Measurements from ENCODE around the gene ADISSP. TPM values are rescaled to one million over a fixed set of nuclear protein-coding genes. Genes with fewer than 3 reads are reported as not detected.
A peak's percentile ranks its signal among the peaks of the same experiment; 100 is the strongest.

ADISSP gene
- total and polyA plus RNA-seq, 4 donors: 15.6 to 53.9 (median 44.0) TPM

DNA sequence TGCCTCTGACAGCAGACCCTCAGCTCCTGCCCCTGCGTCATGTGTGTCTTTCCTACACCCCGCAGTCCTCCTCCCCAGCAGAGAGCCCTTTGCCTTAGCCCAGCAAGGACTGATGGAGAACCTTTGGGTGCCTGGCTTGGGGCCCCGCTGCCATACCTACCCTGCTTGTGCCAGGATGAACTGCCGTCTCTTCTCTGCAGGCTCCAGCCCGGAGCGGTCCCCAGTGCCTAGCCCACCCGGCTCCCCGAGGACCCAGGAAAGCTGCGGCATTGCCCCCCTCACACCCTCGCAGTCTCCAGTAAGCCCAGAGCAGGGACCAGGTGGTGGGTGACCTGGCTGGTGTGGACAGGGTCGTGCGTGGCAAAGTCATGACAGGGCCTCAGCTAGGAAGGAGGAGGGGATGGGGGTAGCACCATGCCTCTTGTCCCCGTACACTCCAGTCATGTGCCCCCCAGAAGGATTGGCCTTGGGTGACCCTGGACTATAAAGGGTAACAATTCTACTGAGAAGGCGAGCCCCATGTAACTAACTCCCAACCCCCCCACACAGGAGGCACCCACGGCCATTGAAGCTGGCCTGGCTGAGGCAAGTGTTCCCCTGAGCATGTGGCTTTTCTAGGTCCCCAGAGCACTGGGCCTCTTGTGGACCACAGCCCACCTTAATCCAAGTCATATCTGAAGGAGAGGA is 26.8 kb downstream of the ADISSP start:
- Histone ChIP-seq H3K4me3 (ENCODE audit: low read depth, low read length) (no peak overlapping the region), H3K9me3 (ENCODE audit: control insufficient read depth, insufficient read depth, low read length) (no peaks in the 10 kb centered on the region), H3K4me1 (ENCODE audit: control insufficient read depth, insufficient read depth, low read length) (peaks cover 27% of the 10 kb centered on the region), H3K36me3 (ENCODE audit: control insufficient read depth, insufficient read depth, low read length) (no peaks in the 10 kb centered on the region), H3K27me3 (ENCODE audit: control insufficient read depth, insufficient read depth, low read length) (peaks cover 6% of the 10 kb centered on the region), H3K27ac (ENCODE audit: low read depth, low read length) (no peak overlapping the region)
- WGBS (ENCODE audit: insufficient coverage): 89% methylated on average over 8 of the region's 15 CpGs
- DNase-seq (ENCODE audit: low read depth in 4 of 6, low spot score in 6 of 6): no peak

GRCh38 chr20:3739926-3740451 is 27.6 kb downstream of the ADISSP start:
- no peak overlapping the region for H3K4me3 ChIP-seq (ENCODE audit: low read depth, low read length)
- WGBS (ENCODE audit: insufficient coverage): 69% methylated on average over 2 of the region's 7 CpGs
- no peaks in the 10 kb centered on the region for H3K9me3 ChIP-seq (ENCODE audit: control insufficient read depth, insufficient read depth, low read length)
- H3K36me3 ChIP-seq (ENCODE audit: control insufficient read depth, insufficient read depth, low read length): no peaks in the 10 kb centered on the region
- no peak for DNase-seq (ENCODE audit: low read depth in 4 of 6, low spot score in 6 of 6)
- H3K27me3 ChIP-seq (ENCODE audit: control insufficient read depth, insufficient read depth, low read length): no peaks in the 10 kb centered on the region
- H3K27ac ChIP-seq (ENCODE audit: low read depth, low read length): no peak overlapping the region
- peaks cover 22% of the 10 kb centered on the region for H3K4me1 ChIP-seq (ENCODE audit: control insufficient read depth, insufficient read depth, low read length)

- Histone ChIP-seq H3K27me3 (ENCODE audit: control insufficient read depth, insufficient read depth, low read length) (no peaks in the 10 kb centered on the region), H3K4me3 (ENCODE audit: low read depth, low read length) (no peak overlapping the region), H3K4me1 (ENCODE audit: control insufficient read depth, insufficient read depth, low read length) (peaks cover 22% of the 10 kb centered on the region), H3K27ac (ENCODE audit: low read depth, low read length) (no peak overlapping the region), H3K9me3 (ENCODE audit: control insufficient read depth, insufficient read depth, low read length) (no peaks in the 10 kb centered on the region), H3K36me3 (ENCODE audit: control insufficient read depth, insufficient read depth, low read length) (no peaks in the 10 kb centered on the region)
- WGBS (ENCODE audit: insufficient coverage): 75% methylated on average over 19 of the region's 19 CpGs
- DNase-seq (ENCODE audit: low read depth in 4 of 6, low spot score in 6 of 6): no peak
These were observed 28.3 kb downstream of the ADISSP start for GRCh38 chr20:3739054-3739925.

DNA sequence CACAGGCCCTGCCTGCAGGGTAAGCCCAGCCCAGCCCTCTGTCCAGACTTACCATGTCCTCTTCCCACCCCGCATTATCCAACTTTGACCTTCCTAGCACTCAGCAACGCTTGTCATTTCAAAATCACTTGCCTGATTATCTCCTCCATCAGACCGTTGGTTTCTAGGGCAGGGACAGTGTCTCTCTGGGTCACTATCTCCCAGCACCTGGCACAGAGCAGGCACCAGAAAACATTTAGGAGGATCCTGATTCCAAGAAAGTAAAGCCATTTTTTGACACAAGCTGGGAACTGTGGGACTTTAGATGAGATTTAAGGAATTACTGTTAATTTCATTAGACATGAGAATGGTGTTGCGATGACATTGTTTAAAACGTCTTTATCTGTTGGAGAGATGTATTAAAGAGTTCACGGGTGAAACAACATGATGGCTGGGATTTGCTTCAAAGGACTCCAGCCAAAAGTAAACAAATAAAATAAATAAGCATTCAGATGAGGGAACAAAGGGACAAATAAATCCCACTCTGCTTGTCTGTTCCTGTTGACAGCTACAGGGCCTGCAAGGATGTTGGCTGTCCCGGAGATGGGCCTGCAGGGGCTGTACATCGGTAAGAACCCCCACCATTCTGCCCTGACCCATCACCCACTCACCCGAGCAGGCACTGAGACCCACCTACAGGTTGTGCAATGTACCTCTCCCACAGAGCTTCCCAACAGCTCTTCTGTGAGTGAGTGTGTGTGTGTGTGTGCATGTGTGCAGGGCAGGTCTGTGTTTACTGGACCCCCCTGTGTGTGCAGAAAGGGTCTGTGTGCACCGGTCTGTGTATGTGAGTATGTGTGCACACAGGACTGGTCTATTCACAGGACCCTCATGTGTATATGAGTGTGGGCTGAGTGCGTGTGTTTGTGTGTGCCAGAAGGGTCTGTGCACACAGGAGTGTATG is 29.2 kb downstream of the ADISSP start:
- peaks cover 31% of the 10 kb centered on the region for H3K4me1 ChIP-seq (ENCODE audit: control insufficient read depth, insufficient read depth, low read length)

GRCh38 chr20:3735768-3736167 is 31.8 kb downstream of the ADISSP start:
- no peaks in the 10 kb centered on the region for H3K36me3 ChIP-seq (ENCODE audit: control insufficient read depth, insufficient read depth, low read length)
- no peaks in the 10 kb centered on the region for H3K9me3 ChIP-seq (ENCODE audit: control insufficient read depth, insufficient read depth, low read length)
- H3K27me3 ChIP-seq (ENCODE audit: control insufficient read depth, insufficient read depth, low read length): peaks cover 15% of the 10 kb centered on the region
- H3K27ac ChIP-seq (ENCODE audit: low read depth, low read length): no peak overlapping the region
- H3K4me3 ChIP-seq (ENCODE audit: low read depth, low read length): no peak overlapping the region
- H3K4me1 ChIP-seq (ENCODE audit: control insufficient read depth, insufficient read depth, low read length): peaks cover 49% of the 10 kb centered on the region
- WGBS (ENCODE audit: insufficient coverage): 88% methylated on average over 3 of the region's 4 CpGs
- no peak for DNase-seq (ENCODE audit: low read depth in 4 of 6, low spot score in 6 of 6)

More for the DNA sequence above, 29.2 kb downstream of the ADISSP start:
- peaks cover 3% of the 10 kb centered on the region for H3K27me3 ChIP-seq (ENCODE audit: control insufficient read depth, insufficient read depth, low read length)
- no peak for DNase-seq (ENCODE audit: low read depth in 4 of 6, low spot score in 6 of 6)
- no peak overlapping the region for H3K4me3 ChIP-seq (ENCODE audit: low read depth, low read length)
- no peaks in the 10 kb centered on the region for H3K36me3 ChIP-seq (ENCODE audit: control insufficient read depth, insufficient read depth, low read length)
- H3K9me3 ChIP-seq (ENCODE audit: control insufficient read depth, insufficient read depth, low read length): no peaks in the 10 kb centered on the region
- 65% methylated on average over 7 of the region's 11 CpGs for WGBS (ENCODE audit: insufficient coverage)
- H3K27ac ChIP-seq (ENCODE audit: low read depth, low read length): no peak overlapping the region

DNA sequence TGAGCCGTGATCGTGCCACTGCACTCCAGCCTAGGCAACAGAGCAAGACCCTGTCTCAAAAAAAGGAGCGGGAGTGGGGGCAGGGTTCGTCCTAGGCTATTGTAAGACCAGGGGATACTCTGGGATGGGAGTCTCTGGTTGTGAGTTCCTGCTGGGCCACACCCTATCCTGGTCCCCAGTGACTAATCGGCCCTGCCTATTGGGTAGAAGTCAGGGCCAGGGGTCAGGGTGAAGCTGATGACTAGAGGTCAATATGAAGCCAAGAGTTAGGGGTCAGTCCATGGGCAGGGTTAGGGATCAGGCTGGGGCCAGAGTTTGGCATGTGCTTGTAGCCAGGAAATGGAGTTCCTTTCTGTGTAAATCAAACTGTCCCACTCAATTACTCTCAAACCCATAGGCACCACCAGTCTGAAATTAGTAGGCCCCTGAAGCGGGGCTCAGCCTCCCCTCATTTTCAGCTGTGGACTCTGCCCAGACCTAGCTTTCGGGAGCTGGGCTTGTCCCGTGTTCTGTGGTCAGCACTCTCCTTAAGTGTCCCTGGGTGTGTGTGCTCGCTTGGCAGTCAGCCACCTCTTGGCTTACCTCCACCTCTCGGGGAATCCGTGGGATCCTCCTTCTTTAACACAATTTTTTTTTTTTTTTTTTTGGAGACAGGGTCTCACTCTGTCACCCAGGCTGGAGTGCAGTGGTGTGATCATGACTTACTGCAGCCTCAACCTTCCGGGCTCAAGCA is 33.3 kb downstream of the ADISSP start:
- H3K4me1 ChIP-seq (ENCODE audit: control insufficient read depth, insufficient read depth, low read length): peaks cover 38% of the 10 kb centered on the region
- WGBS (ENCODE audit: insufficient coverage): 93% methylated on average over 7 of the region's 12 CpGs

GRCh38 chr20:3733119-3733995 is 34.2 kb downstream of the ADISSP start:
- Histone ChIP-seq H3K27me3 (ENCODE audit: control insufficient read depth, insufficient read depth, low read length) (peaks cover 21% of the 10 kb centered on the region), H3K27ac (ENCODE audit: low read depth, low read length) (peak overlapping the region; percentile 25), H3K36me3 (ENCODE audit: control insufficient read depth, insufficient read depth, low read length) (no peaks in the 10 kb centered on the region), H3K9me3 (ENCODE audit: control insufficient read depth, insufficient read depth, low read length) (no peaks in the 10 kb centered on the region), H3K4me3 (ENCODE audit: low read depth, low read length) (peak overlapping the region; percentile 39), H3K4me1 (ENCODE audit: control insufficient read depth, insufficient read depth, low read length) (peaks cover 32% of the 10 kb centered on the region)
- no peak for DNase-seq (ENCODE audit: low read depth in 4 of 6, low spot score in 6 of 6)
- 93% methylated on average over 18 of the region's 20 CpGs for WGBS (ENCODE audit: insufficient coverage)

More for the DNA sequence above, 33.3 kb downstream of the ADISSP start:
- DNase-seq (ENCODE audit: low read depth in 4 of 6, low spot score in 6 of 6): no peak
- Histone ChIP-seq H3K4me3 (ENCODE audit: low read depth, low read length) (no peak overlapping the region), H3K9me3 (ENCODE audit: control insufficient read depth, insufficient read depth, low read length) (no peaks in the 10 kb centered on the region), H3K27me3 (ENCODE audit: control insufficient read depth, insufficient read depth, low read length) (peaks cover 15% of the 10 kb centered on the region), H3K36me3 (ENCODE audit: control insufficient read depth, insufficient read depth, low read length) (no peaks in the 10 kb centered on the region), H3K27ac (ENCODE audit: low read depth, low read length) (no peak overlapping the region)

All from spinal cord (tissue), 10 donors.